ENCODE measurements around the gene PLEKHH2. TPM values are rescaled to one million over a fixed set of nuclear protein-coding genes. Genes with fewer than 3 reads are reported as not detected.
"Not testable (repeated sequence)": the region's sequence is repeated elsewhere in the genome, so short reads cannot be mapped to it uniquely, and the experiment has no call there.

Gene PLEKHH2
- total RNA-seq, 4 donors from 2014 or later = 47.1 to 124 (median 74.8) TPM

DNA sequence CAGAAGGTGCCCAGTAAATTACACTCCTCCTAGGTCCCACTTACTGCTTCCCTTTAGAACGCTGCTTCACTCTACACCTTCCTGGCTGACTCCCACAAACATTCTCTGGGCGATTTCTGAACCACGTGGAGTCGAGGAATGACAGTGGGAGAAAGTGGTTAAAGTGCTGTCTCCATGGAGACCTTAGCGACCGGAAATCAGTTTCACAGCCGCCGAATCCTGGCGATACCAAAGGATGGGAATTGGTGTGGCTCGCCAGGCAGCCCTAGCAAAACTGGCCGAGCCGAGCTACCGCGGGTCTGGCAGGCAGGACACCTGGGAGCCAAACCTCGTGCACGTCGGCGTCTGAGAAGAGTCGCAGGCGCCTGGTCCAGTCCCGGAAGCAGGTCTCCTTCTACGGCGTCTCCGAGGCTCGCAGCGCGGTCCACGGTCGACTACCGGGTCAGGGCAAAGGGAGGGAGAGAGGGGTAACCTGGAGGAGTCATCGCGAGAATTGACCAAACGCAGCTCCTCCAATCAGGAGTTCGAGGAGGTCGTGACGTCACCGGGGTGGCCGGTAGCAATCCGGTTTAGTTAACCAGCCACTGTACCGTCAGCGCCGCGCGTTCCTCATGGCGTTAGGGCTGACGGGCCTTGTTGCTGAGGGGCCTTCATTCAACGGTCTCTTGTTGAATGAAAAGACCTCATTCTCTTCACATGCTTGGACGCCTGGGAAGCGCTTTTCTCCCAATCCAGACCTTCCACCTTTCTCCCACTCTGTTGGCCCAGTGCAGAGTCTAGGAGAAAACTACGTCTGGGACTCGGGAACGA, 41.3 kb upstream of the PLEKHH2 start, which contains the start of gene THADA:
Gene THADA, minus strand, starts transcription at position 436 of the 810 bp plus-strand sequence. CDS start 3,646 bp downstream, outside the sequence.
- intact Hi-C loops (cut with DNase I; ENCODE audit: low total_unique reads) = no loop called here
- TF ChIP-seq POLR2A (IDR thresholded peaks at IDR 0.05) = peak; percentile 82 to 93
- peak in 2 of 4 experiments; percentile 3 to 20 for TF ChIP-seq CTCF (IDR thresholded peaks at IDR 0.05)
- peak; percentile 98 to 100 for DNase-seq
- Histone ChIP-seq H3K9me3 (no peaks in the 10 kb centered on the region), H3K27me3 (no peaks in the 10 kb centered on the region), H3K4me1 (peaks cover 5 to 7% of the 10 kb centered on the region in 2 donors), H3K4me3 (peak within 1 kb of the TSS; percentile 81 to 86), H3K27ac (peak within 1 kb of the TSS; percentile 87 to 93), H3K36me3 (no peaks in the 10 kb centered on the region)

GRCh38 chr2:43600596-43600995, 36.5 kb upstream of the PLEKHH2 start:
- H3K36me3 ChIP-seq; DNase-seq; intact Hi-C loops (cut with DNase I; ENCODE audit: low total_unique reads); H3K27ac ChIP-seq; H3K4me3 ChIP-seq; H3K9me3 ChIP-seq; H3K27me3 ChIP-seq; H3K4me1 ChIP-seq: not testable (repeated sequence)

- Histone ChIP-seq H3K27me3 (no peaks in the 10 kb centered on the region), H3K4me1 (no peaks in the 10 kb centered on the region), H3K36me3 (no peaks in the 10 kb centered on the region), H3K9me3 (no peaks in the 10 kb centered on the region), H3K4me3 (no peak overlapping the region), H3K27ac (no peak overlapping the region)
- no peak for TF ChIP-seq CTCF (IDR thresholded peaks at IDR 0.05)
- no peak for TF ChIP-seq POLR2A (IDR thresholded peaks at IDR 0.05)
- no peak for DNase-seq
- intact Hi-C loops (cut with DNase I; ENCODE audit: low total_unique reads) = no loop called here
Observed at GRCh38 chr2:43604674-43605073, 32.4 kb upstream of the PLEKHH2 start.

GRCh38 chr2:43605079-43605655, 31.9 kb upstream of the PLEKHH2 start:
- Histone ChIP-seq H3K4me1 (no peaks in the 10 kb centered on the region), H3K9me3 (no peaks in the 10 kb centered on the region), H3K27ac (no peak overlapping the region), H3K36me3 (no peaks in the 10 kb centered on the region), H3K27me3 (no peaks in the 10 kb centered on the region), H3K4me3 (no peak overlapping the region)
- DNase-seq = no peak
- TF ChIP-seq CTCF (IDR thresholded peaks at IDR 0.05) (peak; percentile 30 to 45 (median 35)), POLR2A (IDR thresholded peaks at IDR 0.05) (no peak)
- intact Hi-C loops (cut with DNase I; ENCODE audit: low total_unique reads) = no loop called here

DNA sequence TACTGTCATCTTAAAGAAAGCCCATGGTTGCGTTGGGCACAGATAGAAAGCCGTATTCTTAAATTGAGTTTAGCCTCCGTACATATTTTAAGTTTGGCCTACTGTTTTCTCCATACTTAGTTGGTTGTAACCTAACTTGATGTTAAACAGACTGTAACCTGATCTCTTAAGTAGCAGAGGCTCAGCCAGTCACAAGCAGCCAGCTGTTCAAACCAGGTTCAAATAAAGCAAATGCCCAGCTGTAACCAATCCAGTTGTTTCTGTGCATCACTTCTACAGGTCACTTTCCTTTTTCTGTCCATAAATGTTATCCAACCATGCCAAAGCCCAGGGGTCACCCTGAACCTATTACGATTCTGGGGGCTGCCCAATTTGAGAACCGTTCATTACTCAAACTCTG, 31.2 kb upstream of the PLEKHH2 start:
- Histone ChIP-seq H3K4me1 (no peaks in the 10 kb centered on the region), H3K9me3 (no peaks in the 10 kb centered on the region), H3K27me3 (no peaks in the 10 kb centered on the region), H3K4me3 (no peak overlapping the region), H3K27ac (no peak overlapping the region), H3K36me3 (no peaks in the 10 kb centered on the region)
- DNase-seq = no peak
- TF ChIP-seq CTCF (IDR thresholded peaks at IDR 0.05) = no peak
- no peak for TF ChIP-seq POLR2A (IDR thresholded peaks at IDR 0.05)
- intact Hi-C loops (cut with DNase I; ENCODE audit: low total_unique reads) = no loop called here
